SK-N-SH (cell line): ENCODE results near the gene DLG2. TPM values are rescaled to one million over a fixed set of nuclear protein-coding genes. Genes with fewer than 3 reads are reported as not detected.

Source experiments
- CTCF ChIA-PET: fragments of 300-600, 350-600 bp; formaldehyde crosslinking; extraction: SDS; loops from one replicate; lab custom pipeline; 2021; lab: Yijun Ruan, JAX
- POLR2A ChIA-PET: fragments of 350-600 bp; sonication (Branson Sonifier 250); formaldehyde crosslinking; extraction: SDS; loops from one replicate; lab custom pipeline; 2020; ENCODE audit warnings: antibody characterized with exemption, inconsistent platforms; lab: Yijun Ruan, JAX
- DNase-seq: peaks from one replicate; pipeline ENCODE4 v3.0.0; 2012
- H2AFZ ChIP-seq: fragments of 200-600 bp; sonication (generic); 2 replicates; pipeline ENCODE4 v1.8.1; 2016; ENCODE audit warnings: antibody characterized with exemption, mild to moderate bottlenecking, low read depth
- H3F3A ChIP-seq: fragments of 200-600 bp; sonication (generic); replicated peaks from 2 replicates; pipeline ENCODE3; 2016; ENCODE audit warnings: antibody characterized with exemption, mild to moderate bottlenecking; ENCODE audit not compliant: insufficient read depth
- H3K27ac ChIP-seq, 2 experiments: fragments of 200-500 bp in 1 of 2; fragments of 200-600 bp in 1 of 2; sonication (Bioruptor generic) in 1 of 2; sonication (generic), shearing (Covaris generic) in 1 of 2; 2 replicates each; pipeline versions ENCODE4 v1.5.1 to v1.6.1; 2014 to 2016; ENCODE audit warnings: low read depth in 2 of 2, inconsistent platforms in 1 of 2, low read length in 1 of 2, mild to moderate bottlenecking in 1 of 2, mixed read lengths in 1 of 2
- H3K27me3 ChIP-seq: fragments of 200-600 bp; sonication (generic), shearing (Covaris generic); 2 replicates; pipeline ENCODE4 v1.6.1; 2016; ENCODE audit warnings: mixed run types; ENCODE audit not compliant: insufficient read depth
- H3K36me3 ChIP-seq, 2 experiments: fragments of 200-500 bp in 1 of 2; fragments of 200-600 bp in 1 of 2; sonication (Bioruptor generic) in 1 of 2; sonication (generic) in 1 of 2; replicated peaks in 1 of 2; 2 replicates each; pipeline versions ENCODE3 to v1.5.1; 2014 to 2016; ENCODE audit warnings: low read length in 1 of 2, mild to moderate bottlenecking in 1 of 2; ENCODE audit not compliant: insufficient read depth in 2 of 2, control insufficient read depth in 1 of 2
- H3K4me1 ChIP-seq, 2 experiments: fragments of 200-500 bp in 1 of 2; fragments of 200-600 bp in 1 of 2; sonication (Bioruptor generic) in 1 of 2; sonication (generic), shearing (Covaris generic) in 1 of 2; 2 replicates each; pipeline versions ENCODE4 v1.5.1 to v1.6.1; 2014 to 2016; ENCODE audit warnings: low read depth in 1 of 2, low read length in 1 of 2, mixed run types in 1 of 2; ENCODE audit not compliant: insufficient read depth in 2 of 2, control insufficient read depth in 1 of 2
- H3K4me2 ChIP-seq: fragments of 200-600 bp; sonication (generic), shearing (Covaris generic); 2 replicates; pipeline ENCODE4 v1.6.1; 2017; ENCODE audit warnings: mixed run types
- H3K4me3 ChIP-seq, 2 experiments: fragments of 200-500 bp in 1 of 2; fragments of 200-600 bp in 1 of 2; sonication (Bioruptor generic) in 1 of 2; sonication (generic), shearing (Covaris generic) in 1 of 2; 2 replicates each; pipeline versions ENCODE4 v1.5.1 to v1.8.1; 2014 to 2016; ENCODE audit warnings: low read depth in 2 of 2, inconsistent platforms in 1 of 2, low read length in 1 of 2, mild to moderate bottlenecking in 1 of 2, mixed read lengths in 1 of 2, moderate library complexity in 1 of 2
- H3K79me2 ChIP-seq: fragments of 200-600 bp; sonication (generic); 2 replicates; pipeline ENCODE4 v1.8.1; 2017; ENCODE audit warnings: mild to moderate bottlenecking; ENCODE audit not compliant: insufficient read depth
- H3K9ac ChIP-seq: fragments of 200-600 bp; sonication (generic); 2 replicates; pipeline ENCODE4 v1.6.1; 2017; ENCODE audit warnings: mixed run types
- H3K9me2 ChIP-seq: fragments of 200-600 bp; sonication (generic); 2 replicates; pipeline ENCODE4 v1.6.1; 2017; ENCODE audit warnings: mixed run types
- H3K9me3 ChIP-seq: fragments of 200-600 bp; sonication (generic); 2 replicates; pipeline ENCODE4 v1.6.1; 2017; ENCODE audit warnings: mixed run types, mild to moderate bottlenecking, moderate library complexity
- H4K20me1 ChIP-seq: fragments of 200-600 bp; sonication (generic); 2 replicates; pipeline ENCODE4 v1.6.1; 2017; ENCODE audit warnings: mild to moderate bottlenecking, mixed run types; ENCODE audit not compliant: insufficient read depth
- CHD2 ChIP-seq: fragments of 150-350 bp; IDR thresholded peaks from 2 replicates; pipeline ENCODE4 v1.6.1; 2018; ENCODE audit warnings: low read length; ENCODE audit not compliant: partially characterized antibody
- ELF1 ChIP-seq: IDR thresholded peaks from 2 replicates; pipeline ENCODE4 v1.4.0; 2012
- EZH2phosphoT487 ChIP-seq: fragments of 200-600 bp; sonication (generic); IDR thresholded peaks from 2 replicates; pipeline ENCODE4 v1.6.1; 2017; ENCODE audit warnings: low read depth, mixed run types, mild to moderate bottlenecking, antibody characterized with exemption, moderate library complexity, borderline replicate concordance
- FOXJ3 ChIP-seq: sonication (generic); formaldehyde crosslinking; IDR thresholded peaks from 2 replicates; pipeline ENCODE4 v1.5.1; 2020; ENCODE audit warnings: mild to moderate bottlenecking, missing genetic modification reagents
- GATA2 ChIP-seq: sonication (generic); formaldehyde crosslinking; IDR thresholded peaks from 2 replicates; pipeline ENCODE4 v1.5.0; 2020; ENCODE audit warnings: mild to moderate bottlenecking, missing genetic modification reagents
- NRF1 ChIP-seq: IDR thresholded peaks from 2 replicates; pipeline ENCODE4 v1.6.1; 2012; ENCODE audit warnings: low read depth, mild to moderate bottlenecking, low read length
- RCOR1 ChIP-seq: fragments of 150-350 bp; IDR thresholded peaks from 2 replicates; pipeline ENCODE4 v1.6.1; 2017; ENCODE audit warnings: antibody characterized with exemption, low read length
- USF2 ChIP-seq: fragments of 150-350 bp; IDR thresholded peaks from 2 replicates; pipeline ENCODE4 v1.6.1; 2017; ENCODE audit warnings: antibody characterized with exemption, low read length, low read depth, borderline replicate concordance
- YY1 ChIP-seq: IDR thresholded peaks from 2 replicates; pipeline ENCODE4 v1.4.0; 2012; ENCODE audit warnings: low read depth, mild to moderate bottlenecking
- ZBTB33 ChIP-seq: IDR thresholded peaks from 2 replicates; pipeline ENCODE4 v1.4.0; 2012; ENCODE audit warnings: low read depth, borderline replicate concordance
- polyA plus RNA-seq, 3 experiments: library from polyadenylated mRNA; depleted of rRNA; stranded (reverse); fragments of >200 nt; gene quantifications; 2 replicates each; pipeline ENCODE4 v1.2.3, GENCODE V29; 2012
- TF ChIP-seq, protein P1 (sequence below): IDR thresholded peaks from 2 replicates; pipeline ENCODE4 v1.6.1; 2012; ENCODE audit warnings: mild to moderate bottlenecking, low read depth, low read length, moderate library complexity
- TF ChIP-seq, protein P2 (sequence below): fragments of 200-600 bp; sonication (generic); IDR thresholded peaks from 2 replicates; pipeline ENCODE4 v1.6.1; 2017; ENCODE audit warnings: antibody characterized with exemption, mild to moderate bottlenecking, moderate library complexity
- TF ChIP-seq, protein P3 (sequence below): IDR thresholded peaks from 2 replicates; pipeline ENCODE4 v1.4.0; 2012; ENCODE audit warnings: low read depth, borderline replicate concordance

DLG2 gene
- polyA plus RNA-seq, 1 of the 3 experiments (the other 2 are of a cell fraction) = 0.21 TPM

- no peak for TF ChIP-seq NRF1
- TF ChIP-seq RCOR1 = no peak
- TF ChIP-seq, protein P1, sequence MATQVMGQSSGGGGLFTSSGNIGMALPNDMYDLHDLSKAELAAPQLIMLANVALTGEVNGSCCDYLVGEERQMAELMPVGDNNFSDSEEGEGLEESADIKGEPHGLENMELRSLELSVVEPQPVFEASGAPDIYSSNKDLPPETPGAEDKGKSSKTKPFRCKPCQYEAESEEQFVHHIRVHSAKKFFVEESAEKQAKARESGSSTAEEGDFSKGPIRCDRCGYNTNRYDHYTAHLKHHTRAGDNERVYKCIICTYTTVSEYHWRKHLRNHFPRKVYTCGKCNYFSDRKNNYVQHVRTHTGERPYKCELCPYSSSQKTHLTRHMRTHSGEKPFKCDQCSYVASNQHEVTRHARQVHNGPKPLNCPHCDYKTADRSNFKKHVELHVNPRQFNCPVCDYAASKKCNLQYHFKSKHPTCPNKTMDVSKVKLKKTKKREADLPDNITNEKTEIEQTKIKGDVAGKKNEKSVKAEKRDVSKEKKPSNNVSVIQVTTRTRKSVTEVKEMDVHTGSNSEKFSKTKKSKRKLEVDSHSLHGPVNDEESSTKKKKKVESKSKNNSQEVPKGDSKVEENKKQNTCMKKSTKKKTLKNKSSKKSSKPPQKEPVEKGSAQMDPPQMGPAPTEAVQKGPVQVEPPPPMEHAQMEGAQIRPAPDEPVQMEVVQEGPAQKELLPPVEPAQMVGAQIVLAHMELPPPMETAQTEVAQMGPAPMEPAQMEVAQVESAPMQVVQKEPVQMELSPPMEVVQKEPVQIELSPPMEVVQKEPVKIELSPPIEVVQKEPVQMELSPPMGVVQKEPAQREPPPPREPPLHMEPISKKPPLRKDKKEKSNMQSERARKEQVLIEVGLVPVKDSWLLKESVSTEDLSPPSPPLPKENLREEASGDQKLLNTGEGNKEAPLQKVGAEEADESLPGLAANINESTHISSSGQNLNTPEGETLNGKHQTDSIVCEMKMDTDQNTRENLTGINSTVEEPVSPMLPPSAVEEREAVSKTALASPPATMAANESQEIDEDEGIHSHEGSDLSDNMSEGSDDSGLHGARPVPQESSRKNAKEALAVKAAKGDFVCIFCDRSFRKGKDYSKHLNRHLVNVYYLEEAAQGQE = no peak
- TF ChIP-seq GATA2 (CRISPR knock-in tag) = no peak
- TF ChIP-seq, protein P2, sequence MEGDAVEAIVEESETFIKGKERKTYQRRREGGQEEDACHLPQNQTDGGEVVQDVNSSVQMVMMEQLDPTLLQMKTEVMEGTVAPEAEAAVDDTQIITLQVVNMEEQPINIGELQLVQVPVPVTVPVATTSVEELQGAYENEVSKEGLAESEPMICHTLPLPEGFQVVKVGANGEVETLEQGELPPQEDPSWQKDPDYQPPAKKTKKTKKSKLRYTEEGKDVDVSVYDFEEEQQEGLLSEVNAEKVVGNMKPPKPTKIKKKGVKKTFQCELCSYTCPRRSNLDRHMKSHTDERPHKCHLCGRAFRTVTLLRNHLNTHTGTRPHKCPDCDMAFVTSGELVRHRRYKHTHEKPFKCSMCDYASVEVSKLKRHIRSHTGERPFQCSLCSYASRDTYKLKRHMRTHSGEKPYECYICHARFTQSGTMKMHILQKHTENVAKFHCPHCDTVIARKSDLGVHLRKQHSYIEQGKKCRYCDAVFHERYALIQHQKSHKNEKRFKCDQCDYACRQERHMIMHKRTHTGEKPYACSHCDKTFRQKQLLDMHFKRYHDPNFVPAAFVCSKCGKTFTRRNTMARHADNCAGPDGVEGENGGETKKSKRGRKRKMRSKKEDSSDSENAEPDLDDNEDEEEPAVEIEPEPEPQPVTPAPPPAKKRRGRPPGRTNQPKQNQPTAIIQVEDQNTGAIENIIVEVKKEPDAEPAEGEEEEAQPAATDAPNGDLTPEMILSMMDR = no peak
- no peak for TF ChIP-seq EZH2phosphoT487
- TF ChIP-seq, protein P3, sequence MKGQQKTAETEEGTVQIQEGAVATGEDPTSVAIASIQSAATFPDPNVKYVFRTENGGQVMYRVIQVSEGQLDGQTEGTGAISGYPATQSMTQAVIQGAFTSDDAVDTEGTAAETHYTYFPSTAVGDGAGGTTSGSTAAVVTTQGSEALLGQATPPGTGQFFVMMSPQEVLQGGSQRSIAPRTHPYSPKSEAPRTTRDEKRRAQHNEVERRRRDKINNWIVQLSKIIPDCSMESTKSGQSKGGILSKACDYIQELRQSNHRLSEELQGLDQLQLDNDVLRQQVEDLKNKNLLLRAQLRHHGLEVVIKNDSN = no peak
- no peak for TF ChIP-seq FOXJ3 (CRISPR knock-in tag)
- no peak for TF ChIP-seq USF2
- no peak for TF ChIP-seq ZBTB33
- TF ChIP-seq ELF1 = no peak
- TF ChIP-seq YY1 = no peak
- no peak for TF ChIP-seq CHD2
- Histone ChIP-seq H3K4me3 (no peak overlapping the region), H3K36me3 (no peaks in the 10 kb centered on the region), H3K4me1 (no peaks in the 10 kb centered on the region; a peak in 1 of 4 replicates), H3K9me2 (no peaks in the 10 kb centered on the region), H3K27me3 (no peaks in the 10 kb centered on the region), H3K4me2 (no peak overlapping the region), H4K20me1 (no peaks in the 10 kb centered on the region), H3K9me3 (no peaks in the 10 kb centered on the region), H3F3A (no peaks in the 10 kb centered on the region), H2AFZ (no peak overlapping the region), H3K27ac (no peak overlapping the region), H3K79me2 (no peaks in the 10 kb centered on the region), H3K9ac (no peak overlapping the region)
- POLR2A ChIA-PET = no interaction called here
- CTCF ChIA-PET = no interaction called here
- no peak for DNase-seq
Measured at GRCh38 chr11:83472806-83473205, 2154.3 kb downstream of the DLG2 start.
